Sigmoid colon (tissue), 4 donors: Measurements from ENCODE around the gene PRKCA.

ENCODE experiments used
- EP300 ChIP-seq, 4 donors: sonication (generic); formaldehyde crosslinking; IDR thresholded peaks; one replicate each; pipeline ENCODE4 v1.6.1; 2017; ENCODE audit warnings: antibody characterized with exemption in 4 of 4
- TF ChIP-seq, protein P1 (sequence below), 4 experiments: fragments of 450-650 bp in 3 of 4; fragments of 200-600 bp in 1 of 4; IDR thresholded peaks; one replicate each; pipeline ENCODE4 v1.5.1; 2016 to 2019; ENCODE audit warnings: antibody characterized with exemption in 4 of 4, mild to moderate bottlenecking in 3 of 4, moderate library complexity in 2 of 4

DNA sequence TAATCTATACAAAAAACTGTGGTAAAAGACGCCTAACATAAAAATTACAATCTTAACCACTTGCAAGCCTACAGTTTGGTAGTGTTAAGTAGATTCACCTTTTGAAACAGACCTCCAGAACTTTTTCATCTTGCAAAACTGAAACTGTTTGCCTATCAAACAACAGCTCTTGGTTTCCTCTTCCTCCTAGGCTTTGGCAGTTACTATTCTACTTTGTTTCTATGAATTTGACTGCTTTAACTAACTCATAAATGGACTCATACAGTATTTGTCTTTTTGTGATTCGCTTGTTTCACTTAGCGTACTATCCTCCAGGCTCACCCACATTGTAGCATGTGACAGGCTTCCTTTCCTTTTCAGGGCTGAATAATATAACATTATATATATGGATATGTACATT is 97.0 kb downstream of the PRKCA start:
- no peak for TF ChIP-seq EP300 (IDR thresholded peaks at IDR 0.05)
- TF ChIP-seq, protein P1, sequence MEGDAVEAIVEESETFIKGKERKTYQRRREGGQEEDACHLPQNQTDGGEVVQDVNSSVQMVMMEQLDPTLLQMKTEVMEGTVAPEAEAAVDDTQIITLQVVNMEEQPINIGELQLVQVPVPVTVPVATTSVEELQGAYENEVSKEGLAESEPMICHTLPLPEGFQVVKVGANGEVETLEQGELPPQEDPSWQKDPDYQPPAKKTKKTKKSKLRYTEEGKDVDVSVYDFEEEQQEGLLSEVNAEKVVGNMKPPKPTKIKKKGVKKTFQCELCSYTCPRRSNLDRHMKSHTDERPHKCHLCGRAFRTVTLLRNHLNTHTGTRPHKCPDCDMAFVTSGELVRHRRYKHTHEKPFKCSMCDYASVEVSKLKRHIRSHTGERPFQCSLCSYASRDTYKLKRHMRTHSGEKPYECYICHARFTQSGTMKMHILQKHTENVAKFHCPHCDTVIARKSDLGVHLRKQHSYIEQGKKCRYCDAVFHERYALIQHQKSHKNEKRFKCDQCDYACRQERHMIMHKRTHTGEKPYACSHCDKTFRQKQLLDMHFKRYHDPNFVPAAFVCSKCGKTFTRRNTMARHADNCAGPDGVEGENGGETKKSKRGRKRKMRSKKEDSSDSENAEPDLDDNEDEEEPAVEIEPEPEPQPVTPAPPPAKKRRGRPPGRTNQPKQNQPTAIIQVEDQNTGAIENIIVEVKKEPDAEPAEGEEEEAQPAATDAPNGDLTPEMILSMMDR (IDR thresholded peaks at IDR 0.05) = no peak
